HepG2 (cell line): ENCODE measurements around the gene CHEK2. TPM values are rescaled to one million over a fixed set of nuclear protein-coding genes. Genes with fewer than 3 reads are reported as not detected.
A peak's percentile ranks its signal among the peaks of the same experiment; 100 is the strongest.
"Not testable (repeated sequence)": the region's sequence is repeated elsewhere in the genome, so short reads cannot be mapped to it uniquely, and the experiment has no call there.

Experiments
- ARHGAP35 ChIP-seq: sonication (generic); formaldehyde crosslinking; IDR thresholded peaks from 2 replicates; pipeline ENCODE4 v1.9.0; 2022; ENCODE audit warnings: mild to moderate bottlenecking, inconsistent platforms, moderate library complexity, missing genetic modification reagents, borderline replicate concordance
- DMAP1 ChIP-seq: IDR thresholded peaks from 2 replicates; pipeline ENCODE4 v1.6.1; 2016
- EP300 ChIP-seq, 3 experiments: sonication (generic) in 1 of 3; formaldehyde crosslinking in 1 of 3; IDR thresholded peaks; 2 replicates each; pipeline versions ENCODE4 v1.5.1 to v1.6.1; 2011 to 2020; ENCODE audit warnings: low read depth in 2 of 3, low read length in 2 of 3, borderline replicate concordance in 1 of 3, improper control_type of control experiment in 1 of 3, mild to moderate bottlenecking in 1 of 3, missing genetic modification reagents in 1 of 3, moderate library complexity in 1 of 3
- FOXA3 ChIP-seq: IDR thresholded peaks from 2 replicates; pipeline ENCODE4 v1.6.1; 2016; ENCODE audit warnings: missing genetic modification reagents, missing compliant biosample characterization
- HNF4G ChIP-seq, 2 experiments: sonication (generic) in 1 of 2; formaldehyde crosslinking in 1 of 2; IDR thresholded peaks; 2 replicates each; pipeline versions ENCODE4 v1.4.0 to v1.6.1; 2011 to 2020; ENCODE audit warnings: borderline replicate concordance in 2 of 2, low read depth in 2 of 2, mild to moderate bottlenecking in 2 of 2, low read length in 1 of 2, missing genetic modification reagents in 1 of 2, moderate library complexity in 1 of 2
- KAT8 ChIP-seq: IDR thresholded peaks from 2 replicates; pipeline ENCODE4 v1.6.1; 2016; ENCODE audit warnings: missing genetic modification reagents, missing compliant biosample characterization
- KLF6 ChIP-seq: IDR thresholded peaks from 2 replicates; pipeline ENCODE4 v1.8.0; 2016; ENCODE audit warnings: missing biosample characterization, missing genetic modification reagents
- MAZ ChIP-seq, 2 experiments: sonication (generic) in 1 of 2; formaldehyde crosslinking in 1 of 2; IDR thresholded peaks; 2 replicates each; pipeline versions ENCODE4 v1.5.0 to v1.6.1; 2012 to 2020; ENCODE audit warnings: low read depth in 2 of 2, mild to moderate bottlenecking in 2 of 2, borderline replicate concordance in 1 of 2, improper control_type of control experiment in 1 of 2, low read length in 1 of 2, missing genetic modification reagents in 1 of 2, moderate library complexity in 1 of 2
- PHF20 ChIP-seq: sonication (generic); formaldehyde crosslinking; IDR thresholded peaks from 2 replicates; pipeline ENCODE4 v1.5.0; 2020; ENCODE audit warnings: mild to moderate bottlenecking, missing genetic modification reagents
- POLR2A ChIP-seq, 2 experiments: IDR thresholded peaks; 2 replicates each; pipeline ENCODE4 v1.6.1; 2011; ENCODE audit warnings: low read depth in 2 of 2, low read length in 2 of 2, mild to moderate bottlenecking in 1 of 2, moderate library complexity in 1 of 2; ENCODE audit not compliant: insufficient read depth in 1 of 2
- REPIN1 ChIP-seq: sonication (generic); formaldehyde crosslinking; IDR thresholded peaks from 2 replicates; pipeline ENCODE4 v1.8.0; 2022; ENCODE audit warnings: missing genetic modification reagents, low read depth, mild to moderate bottlenecking, borderline replicate concordance
- SALL1 ChIP-seq: sonication (generic); formaldehyde crosslinking; IDR thresholded peaks from 2 replicates; pipeline ENCODE4 v1.8.0; 2022; ENCODE audit warnings: mild to moderate bottlenecking, missing genetic modification reagents
- YEATS4 ChIP-seq: sonication (generic); formaldehyde crosslinking; IDR thresholded peaks from 2 replicates; pipeline ENCODE4 v1.4.0; 2020; ENCODE audit warnings: missing genetic modification reagents, borderline replicate concordance
- ZFX ChIP-seq: sonication (generic); formaldehyde crosslinking; IDR thresholded peaks from 2 replicates; pipeline ENCODE4 v1.4.0; 2020; ENCODE audit warnings: mild to moderate bottlenecking, low read depth, missing genetic modification reagents, moderate library complexity
- ZMYM2 ChIP-seq: sonication (generic); formaldehyde crosslinking; IDR thresholded peaks from 2 replicates; pipeline ENCODE4 v1.8.0; 2022; ENCODE audit warnings: mild to moderate bottlenecking, missing genetic modification reagents
- ZNF274 ChIP-seq: sonication (generic); formaldehyde crosslinking; IDR thresholded peaks from 2 replicates; pipeline ENCODE4 v1.5.1; 2020; ENCODE audit warnings: mild to moderate bottlenecking, missing genetic modification reagents
- ZNF546 ChIP-seq: sonication (generic); formaldehyde crosslinking; conservative IDR thresholded peaks from 2 replicates; pipeline ENCODE4 v1.8.1; 2023; ENCODE audit warnings: mild to moderate bottlenecking, missing genetic modification reagents
- ZNF564 ChIP-seq: sonication (generic); formaldehyde crosslinking; IDR thresholded peaks from 2 replicates; pipeline ENCODE4 v1.8.1; 2023; ENCODE audit warnings: mild to moderate bottlenecking, missing genetic modification reagents
- ZNF605 ChIP-seq: sonication (generic); formaldehyde crosslinking; IDR thresholded peaks from 2 replicates; pipeline ENCODE4 v1.8.0; 2022; ENCODE audit warnings: mild to moderate bottlenecking, missing genetic modification reagents
- ZNF607 ChIP-seq: sonication (generic); formaldehyde crosslinking; IDR thresholded peaks from 2 replicates; pipeline ENCODE4 v1.5.1; 2020; ENCODE audit warnings: missing genetic modification reagents, mild to moderate bottlenecking, borderline replicate concordance
- ZNF790 ChIP-seq: sonication (generic); formaldehyde crosslinking; IDR thresholded peaks from 2 replicates; pipeline ENCODE4 v1.8.0; 2022; ENCODE audit warnings: missing genetic modification reagents, mild to moderate bottlenecking, borderline replicate concordance
- ZSCAN25 ChIP-seq: sonication (generic); formaldehyde crosslinking; IDR thresholded peaks from 2 replicates; pipeline ENCODE4 v1.8.0; 2022; ENCODE audit warnings: mild to moderate bottlenecking, missing genetic modification reagents
- polyA plus RNA-seq, 8 experiments: library from polyadenylated mRNA; depleted of rRNA in 3 of 8; stranded (reverse) in 7 of 8; unstranded in 1 of 8; fragments of >200 nt; fragmentation: Illumina TruSeq in 4 of 8; extraction: Trizol in 4 of 8; gene quantifications; 2 replicates each; pipeline versions ENCODE4 v1.2.1 to v1.2.3, GENCODE V29; 2011 to 2016; ENCODE audit warnings: low read depth in 4 of 8, missing spikeins in 1 of 8, mixed read lengths in 1 of 8; ENCODE audit not compliant: insufficient read depth in 1 of 8
- total RNA-seq, 5 experiments: library from RNA; depleted of rRNA; stranded (reverse); fragments of >200 nt; fragmentation: Illumina TruSeq; extraction: Trizol; gene quantifications; 2 replicates each; pipeline ENCODE4 v1.2.3, GENCODE V29; 2016; ENCODE audit warnings: low read depth in 1 of 5
- TF ChIP-seq, protein P1 (sequence below): sonication (generic); formaldehyde crosslinking; IDR thresholded peaks from 2 replicates; pipeline ENCODE4 v1.5.1; 2020; ENCODE audit warnings: mild to moderate bottlenecking, missing genetic modification reagents, moderate library complexity
- TF ChIP-seq, protein P2 (sequence below): IDR thresholded peaks from 2 replicates; pipeline ENCODE4 v1.6.1; 2016; ENCODE audit warnings: low read depth, borderline replicate concordance

The CHEK2 gene
- total and polyA plus RNA-seq, 2 of the 13 experiments (the other 11 are each of a cell fraction or from before 2014, with no cell fraction given) = 27.0 to 40.5 TPM

DNA sequence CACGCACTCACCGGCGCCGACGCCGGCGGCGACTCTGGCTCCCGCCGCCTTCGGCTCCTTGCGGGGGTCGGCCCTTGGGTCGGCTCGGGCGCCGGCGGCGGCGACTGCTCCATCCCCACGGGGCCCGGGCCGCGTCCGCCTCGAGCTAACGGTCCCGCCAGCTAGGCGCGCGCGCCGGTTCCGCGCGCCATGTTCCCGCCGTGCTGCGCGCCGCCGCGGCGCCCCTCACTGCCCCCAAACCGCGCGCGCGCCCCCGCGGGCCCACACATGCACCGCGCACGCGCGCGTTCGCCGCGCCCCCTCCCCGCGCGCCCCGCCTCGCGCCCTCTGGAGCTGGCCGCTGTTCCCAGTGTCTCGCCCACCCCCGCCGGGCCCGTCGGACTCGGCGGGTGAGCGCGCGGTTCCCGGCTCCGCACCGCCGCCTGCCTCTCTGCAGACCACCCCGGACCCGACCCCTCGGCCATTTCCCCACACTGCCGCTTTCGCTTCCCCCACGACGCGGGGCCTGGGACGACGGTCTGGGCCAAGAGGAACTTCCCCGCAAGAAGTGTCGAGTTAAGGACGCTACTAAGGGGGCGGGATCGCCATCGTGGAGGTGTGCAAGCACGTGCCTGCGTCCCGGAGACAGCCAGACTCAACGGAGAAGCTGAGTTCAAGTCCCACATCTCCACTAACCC lies 61.9 kb downstream of the CHEK2 start, which contains the start of gene TTC28 (continued):
- TF ChIP-seq HNF4G (IDR thresholded peaks at IDR 0.05; ENCODE audit: borderline replicate concordance, low read depth, low read length); EP300 (CRISPR knock-in tag; IDR thresholded peaks at IDR 0.05; ENCODE audit: borderline replicate concordance): not testable (repeated sequence)
- TF ChIP-seq HNF4G (CRISPR knock-in tag; IDR thresholded peaks at IDR 0.05; ENCODE audit: borderline replicate concordance, low read depth) (peak; percentile 65; the same call in 1 of the 2 replicates), ZFX (0 out of 2 replicates have a peak, but pooled peaks have one; percentile 41), YEATS4 (CRISPR knock-in tag) (peak; percentile 73), ZNF605 (CRISPR knock-in tag) (peak; percentile 68; the same call in 1 of the 2 replicates), POLR2A (IDR thresholded peaks at IDR 0.05; ENCODE audit: insufficient read depth in 1 of 2, low read depth in 2 of 2, low read length in 2 of 2) (peak in 1 of 2 experiments; percentile 51; a peak in 2 of 4 replicates), ZMYM2 (CRISPR knock-in tag) (0 out of 2 replicates have a peak, but pooled peaks have one; percentile 53), PHF20 (CRISPR knock-in tag) (peak; percentile 70), ZSCAN25 (CRISPR knock-in tag) (0 out of 2 replicates have a peak, but pooled peaks have one; percentile 41), KAT8 (peak; percentile 38; the same call in 1 of the 2 replicates), ARHGAP35 (peak; percentile 76; the same call in 1 of the 2 replicates), KLF6 (peak; percentile 54; the same call in 1 of the 2 replicates), ZNF607 (CRISPR knock-in tag) (peak; percentile 88), ZNF564 (CRISPR knock-in tag) (0 out of 2 replicates have a peak, but pooled peaks have one; percentile 43), MAZ (IDR thresholded peaks at IDR 0.05; ENCODE audit: borderline replicate concordance, low read depth, low read length) (peak; percentile 59; the same call in 1 of the 2 replicates), MAZ (CRISPR knock-in tag; IDR thresholded peaks at IDR 0.05; ENCODE audit: low read depth) (peak; percentile 78), SALL1 (CRISPR knock-in tag) (peak; percentile 86), ZNF790 (peak; percentile 74; the same call in 1 of the 2 replicates), FOXA3 (CRISPR knock-in tag) (0 out of 2 replicates have a peak, but pooled peaks have one; percentile 28), ZNF274 (CRISPR knock-in tag) (peak; percentile 94), REPIN1 (CRISPR knock-in tag) (peak; percentile 89), EP300 (IDR thresholded peaks at IDR 0.05; ENCODE audit: low read depth in 2 of 2, low read length in 2 of 2) (peak in 1 of 2 experiments; percentile 90; a peak in 2 of 4 replicates), ZNF546 (CRISPR knock-in tag) (0 out of 2 replicates have a peak, but pooled peaks have one; percentile 67), DMAP1 (CRISPR knock-in tag) (peak; percentile 72; the same call in 1 of the 2 replicates)
- TF ChIP-seq, protein P1, sequence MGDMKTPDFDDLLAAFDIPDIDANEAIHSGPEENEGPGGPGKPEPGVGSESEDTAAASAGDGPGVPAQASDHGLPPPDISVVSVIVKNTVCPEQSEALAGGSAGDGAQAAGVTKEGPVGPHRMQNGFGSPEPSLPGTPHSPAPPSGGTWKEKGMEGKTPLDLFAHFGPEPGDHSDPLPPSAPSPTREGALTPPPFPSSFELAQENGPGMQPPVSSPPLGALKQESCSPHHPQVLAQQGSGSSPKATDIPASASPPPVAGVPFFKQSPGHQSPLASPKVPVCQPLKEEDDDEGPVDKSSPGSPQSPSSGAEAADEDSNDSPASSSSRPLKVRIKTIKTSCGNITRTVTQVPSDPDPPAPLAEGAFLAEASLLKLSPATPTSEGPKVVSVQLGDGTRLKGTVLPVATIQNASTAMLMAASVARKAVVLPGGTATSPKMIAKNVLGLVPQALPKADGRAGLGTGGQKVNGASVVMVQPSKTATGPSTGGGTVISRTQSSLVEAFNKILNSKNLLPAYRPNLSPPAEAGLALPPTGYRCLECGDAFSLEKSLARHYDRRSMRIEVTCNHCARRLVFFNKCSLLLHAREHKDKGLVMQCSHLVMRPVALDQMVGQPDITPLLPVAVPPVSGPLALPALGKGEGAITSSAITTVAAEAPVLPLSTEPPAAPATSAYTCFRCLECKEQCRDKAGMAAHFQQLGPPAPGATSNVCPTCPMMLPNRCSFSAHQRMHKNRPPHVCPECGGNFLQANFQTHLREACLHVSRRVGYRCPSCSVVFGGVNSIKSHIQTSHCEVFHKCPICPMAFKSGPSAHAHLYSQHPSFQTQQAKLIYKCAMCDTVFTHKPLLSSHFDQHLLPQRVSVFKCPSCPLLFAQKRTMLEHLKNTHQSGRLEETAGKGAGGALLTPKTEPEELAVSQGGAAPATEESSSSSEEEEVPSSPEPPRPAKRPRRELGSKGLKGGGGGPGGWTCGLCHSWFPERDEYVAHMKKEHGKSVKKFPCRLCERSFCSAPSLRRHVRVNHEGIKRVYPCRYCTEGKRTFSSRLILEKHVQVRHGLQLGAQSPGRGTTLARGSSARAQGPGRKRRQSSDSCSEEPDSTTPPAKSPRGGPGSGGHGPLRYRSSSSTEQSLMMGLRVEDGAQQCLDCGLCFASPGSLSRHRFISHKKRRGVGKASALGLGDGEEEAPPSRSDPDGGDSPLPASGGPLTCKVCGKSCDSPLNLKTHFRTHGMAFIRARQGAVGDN = peak; percentile 97
- TF ChIP-seq, protein P2, sequence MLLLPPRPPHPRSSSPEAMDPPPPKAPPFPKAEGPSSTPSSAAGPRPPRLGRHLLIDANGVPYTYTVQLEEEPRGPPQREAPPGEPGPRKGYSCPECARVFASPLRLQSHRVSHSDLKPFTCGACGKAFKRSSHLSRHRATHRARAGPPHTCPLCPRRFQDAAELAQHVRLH (CRISPR knock-in tag) = peak; percentile 60; the same call in 1 of the 2 replicates
